ENCODE results near the gene UNC13B.

DNA sequence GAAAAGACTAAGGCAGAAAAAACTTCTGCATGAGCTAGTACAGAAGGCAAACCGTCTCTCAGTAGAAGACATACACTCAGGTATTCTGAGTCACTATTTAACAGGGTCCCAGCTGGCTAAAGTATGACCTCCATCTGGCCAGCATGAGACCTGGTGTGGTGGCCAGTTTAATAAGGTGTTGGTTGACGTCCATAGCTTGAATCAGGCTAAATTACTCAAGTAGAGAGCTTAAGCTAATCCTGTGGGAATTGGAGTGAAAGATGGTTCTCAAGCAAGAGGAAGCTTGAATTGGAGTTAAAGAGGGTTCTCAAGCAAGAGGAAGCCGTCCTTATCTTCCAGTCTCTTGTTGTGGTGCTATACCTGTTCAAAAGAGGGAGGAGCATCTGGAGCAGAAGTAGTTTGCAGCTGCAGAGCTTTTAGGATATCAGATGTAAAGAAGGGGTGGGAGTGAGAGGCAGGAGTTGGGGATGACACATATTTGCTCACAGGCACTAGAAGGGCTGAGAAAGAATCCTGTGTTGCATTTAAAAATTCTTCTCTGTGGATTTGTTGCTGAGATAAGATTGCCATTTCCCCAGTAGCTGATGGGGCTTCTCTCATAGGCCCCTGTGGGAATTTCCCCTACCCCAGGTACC is 192.0 kb downstream of the UNC13B start:
- TF ChIP-seq KAT2B (IDR thresholded peaks at IDR 0.05; ENCODE audit: low read depth, low read length): no peak
- no peak for TF ChIP-seq FOXA1 (IDR thresholded peaks at IDR 0.05; ENCODE audit: borderline replicate concordance)
- no peak for TF ChIP-seq HDAC2 (IDR thresholded peaks at IDR 0.05)
